Heart left ventricle (tissue), 16 donors: ENCODE results near the gene CSMD2. TPM values are rescaled to one million over a fixed set of nuclear protein-coding genes. Genes with fewer than 3 reads are reported as not detected.

Experiments used
- ATAC-seq, 4 donors: fragments of 200-7000 bp; cut with Tn5 transposase; one replicate each; pipeline ENCODE4 v1.9.1; 2020 to 2022; ENCODE audit warnings: moderate library complexity in 4 of 4, mild to moderate bottlenecking in 3 of 4, moderate number of reproducible peaks in 1 of 4
- DNase-seq, 5 donors: peaks; one replicate each; pipeline ENCODE4 v3.0.0-alpha.2; 2020
- H3K27ac ChIP-seq, 12 donors: fragments of 200-600 bp; sonication (generic) in 4 of 12; one replicate each; pipeline versions ENCODE4 v1.5.0 to v1.8.0; 2016 to 2022; ENCODE audit warnings: mild to moderate bottlenecking in 2 of 12
- H3K27me3 ChIP-seq, 9 donors: fragments of 200-600 bp; sonication (generic) in 2 of 9; one replicate each; pipeline versions ENCODE4 v1.5.1 to v1.8.0; 2016 to 2022; ENCODE audit warnings: mild to moderate bottlenecking in 3 of 9
- H3K36me3 ChIP-seq, 9 donors: fragments of 200-600 bp; sonication (generic) in 2 of 9; one replicate each; pipeline versions ENCODE4 v1.5.0 to v1.8.0; 2018 to 2022; ENCODE audit warnings: mild to moderate bottlenecking in 2 of 9
- H3K4me1 ChIP-seq, 12 donors: fragments of 200-600 bp; sonication (generic) in 4 of 12; one replicate each; pipeline versions ENCODE4 v1.5.0 to v1.8.0; 2016 to 2022; ENCODE audit warnings: mild to moderate bottlenecking in 3 of 12
- H3K4me3 ChIP-seq, 12 donors: fragments of 200-600 bp; sonication (generic) in 4 of 12; one replicate each; pipeline versions ENCODE4 v1.5.0 to v1.8.0; 2017 to 2022; ENCODE audit warnings: mild to moderate bottlenecking in 9 of 12, moderate library complexity in 4 of 12
- H3K9me3 ChIP-seq, 12 donors: fragments of 200-600 bp; sonication (generic) in 4 of 12; one replicate each; pipeline versions ENCODE4 v1.5.0 to v1.8.0; 2016 to 2022; ENCODE audit warnings: mild to moderate bottlenecking in 1 of 12
- CTCF ChIP-seq, 12 donors: fragments of 200-600 bp; sonication (generic) in 4 of 12; IDR thresholded peaks; one replicate each; pipeline versions ENCODE4 v1.5.0 to v1.8.0; 2018 to 2022; ENCODE audit warnings: antibody characterized with exemption in 12 of 12, mild to moderate bottlenecking in 5 of 12
- POLR2A ChIP-seq, 2 donors: fragments of 450-650 bp; IDR thresholded peaks; one replicate each; pipeline ENCODE4 v1.6.1; 2017; ENCODE audit warnings: antibody characterized with exemption in 2 of 2, mild to moderate bottlenecking in 2 of 2, moderate library complexity in 2 of 2
- WGBS, 4 donors: extraction: QIAGEN DNeasy Blood & Tissue Kit in 2 of 4; methylation state at CpG; one replicate each; pipeline versions ENCODE4 v1.1.5 to v1.1.7; 2013 to 2018; 5-methylcytosine and 5-hydroxymethylcytosine counted together
- intact Hi-C, 10 donors: fragments of 100-400 bp; cut with DNase I; formaldehyde crosslinking; loops; one replicate each; pipeline versions ENCODE4 v1.11.1 to v1.14.2; 2022
- polyA plus RNA-seq, 2 donors: library from polyadenylated mRNA; stranded (reverse); fragments of 200-250 nt; gene quantifications; one replicate each; pipeline ENCODE4 v1.2.3, GENCODE V29; 2013
- total RNA-seq, 9 donors: library from RNA; depleted of rRNA in 2 of 9; stranded (reverse); fragments of >200 nt in 2 of 9; fragmentation: NEBNext Ultra II Directional in 3 of 9; extraction: Animal tissue kit (Norgen Biotek cat#: 25700) in 3 of 9; gene quantifications; one replicate each; pipeline versions ENCODE4 v1.1.0 to v1.2.4, GENCODE V29; 2016 to 2023
- donor health status: ischemic (EF 13 %, LVEDD 7.1; RV severe dilation, severe dysfunction).
- donor health status: healthy with polysubstance abuse.
- donor health status: DM: no; HTN: yes; CAD: no.
- donor health status: DM: no; HTN: no; CAD: no.
- donor health status: ischemic (EF 25% LVEDD 6.9; RV normal size, moderate dysfunction).
- donor health status: ischemic (EF 25% LVEDD 5.7; RV mildly dilated, moderate dysfunction).
- donor health status: healthy.
- donor health status: DM: yes; HTN: yes; CAD: no.
- donor health status: ischemic (EF 35%, LVEDD 5.7; RV mildly dilated, moderate dysfunction).
- donor health status: nonischemic (EF 11% LVEDD 7.7; RV severe dilation, severe dysfunction).
- donor health status: DM: yes; HTN: yes; CAD: no.
- donor health status: PGD.
- donor health status: ischemic (EF 29% LVEDD 5.4; RV normal size, mild dysfunction).
- donor health status: nonischemic (EF 23%, LVEDD 6.1; RV moderate dilation, normal function).

Gene CSMD2
- total and polyA plus RNA-seq, 11 donors, result 0.02 to 0.79 (median 0.22) TPM

- ATAC-seq (no peak), DNase-seq (no peak)
- WGBS, 4 donors, result 76 to 81% (median 78%) methylated on average over 10 of the region's 10 CpGs
- no peak overlapping the region for H3K4me3 ChIP-seq
- no peaks in the 10 kb centered on the region for H3K9me3 ChIP-seq
- H3K27ac ChIP-seq, result no peak overlapping the region
- intact Hi-C loops, result no loop called here
- TF ChIP-seq CTCF (IDR thresholded peaks at IDR 0.05), result no peak
- no peak for TF ChIP-seq POLR2A (IDR thresholded peaks at IDR 0.05)
- peaks cover 0 to 6% (median 0%) of the 10 kb centered on the region in 9 donors for H3K27me3 ChIP-seq
- no peaks in the 10 kb centered on the region for H3K4me1 ChIP-seq
- no peaks in the 10 kb centered on the region for H3K36me3 ChIP-seq
These were observed 339.5 kb downstream of the CSMD2 start for GRCh38 chr1:33825506-33825905.

GRCh38 chr1:33824971-33825370 lies 340.1 kb downstream of the CSMD2 start:
- H3K27me3 ChIP-seq, result peaks cover 0 to 6% (median 0%) of the 10 kb centered on the region in 9 donors
- no peak for TF ChIP-seq CTCF (IDR thresholded peaks at IDR 0.05)
- TF ChIP-seq POLR2A (IDR thresholded peaks at IDR 0.05), result no peak
- 64 to 100% (median 65%) methylated on average over 1 of the region's 1 CpG; no CpG with 5 or more reads in 1 of the 4 donors for WGBS, 4 donors
- no peaks in the 10 kb centered on the region for H3K4me1 ChIP-seq
- H3K36me3 ChIP-seq, result no peaks in the 10 kb centered on the region
- no peak for ATAC-seq
- H3K9me3 ChIP-seq, result no peaks in the 10 kb centered on the region
- H3K4me3 ChIP-seq, result no peak overlapping the region
- intact Hi-C loops, result no loop called here
- no peak overlapping the region for H3K27ac ChIP-seq
- DNase-seq, result no peak

GRCh38 chr1:33824321-33824720 lies 340.7 kb downstream of the CSMD2 start:
- ATAC-seq, result no peak
- no peak for DNase-seq
- Histone ChIP-seq H3K36me3 (no peaks in the 10 kb centered on the region), H3K27ac (no peak overlapping the region), H3K4me3 (no peak overlapping the region), H3K27me3 (peaks cover 0 to 8% (median 0%) of the 10 kb centered on the region in 9 donors), H3K9me3 (no peaks in the 10 kb centered on the region), H3K4me1 (no peaks in the 10 kb centered on the region)
- 80 to 89% (median 87%) methylated on average over 6 of the region's 6 CpGs for WGBS, 4 donors
- TF ChIP-seq CTCF (IDR thresholded peaks at IDR 0.05) (no peak), POLR2A (IDR thresholded peaks at IDR 0.05) (no peak)
- intact Hi-C loops, result no loop called here

- Histone ChIP-seq H3K36me3 (no peaks in the 10 kb centered on the region), H3K27ac (no peak overlapping the region), H3K4me3 (no peak overlapping the region), H3K4me1 (no peaks in the 10 kb centered on the region), H3K27me3 (peaks cover 0 to 8% (median 0%) of the 10 kb centered on the region in 9 donors), H3K9me3 (no peaks in the 10 kb centered on the region)
- intact Hi-C loops, result no loop called here
- no peak for DNase-seq
- ATAC-seq, result no peak
- TF ChIP-seq POLR2A (IDR thresholded peaks at IDR 0.05), result no peak
- no peak for TF ChIP-seq CTCF (IDR thresholded peaks at IDR 0.05)
- 48 to 72% (median 65%) methylated on average over 1 of the region's 1 CpG for WGBS, 4 donors
These were observed 341.2 kb downstream of the CSMD2 start for GRCh38 chr1:33823830-33824229.
